ENCODE measurements around the gene CEP43.

The CEP43 gene

DNA sequence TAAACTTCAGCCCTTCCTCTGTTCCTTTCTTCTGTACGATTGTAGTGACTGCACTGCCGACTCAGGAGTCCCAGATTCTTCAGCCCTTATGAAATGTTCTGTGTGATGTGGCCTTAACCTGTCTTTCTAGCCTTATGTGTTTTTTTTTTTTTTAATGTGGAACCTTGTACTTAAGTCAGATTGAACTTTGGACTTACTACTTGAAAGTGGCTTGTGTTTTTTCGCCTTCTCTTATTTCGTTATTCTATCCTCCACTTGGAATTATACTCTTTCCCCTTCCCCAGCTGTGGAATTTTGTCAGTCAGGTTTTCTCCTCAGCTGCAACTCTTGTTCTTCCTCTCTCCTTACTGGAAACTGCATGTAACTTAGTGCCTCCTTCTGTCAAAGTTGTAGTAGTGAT is 8.8 kb downstream of the CEP43 start:
- in situ Hi-C loops (cut with HindIII; ENCODE audit: low sequenced_read_pairs): no loop called here

DNA sequence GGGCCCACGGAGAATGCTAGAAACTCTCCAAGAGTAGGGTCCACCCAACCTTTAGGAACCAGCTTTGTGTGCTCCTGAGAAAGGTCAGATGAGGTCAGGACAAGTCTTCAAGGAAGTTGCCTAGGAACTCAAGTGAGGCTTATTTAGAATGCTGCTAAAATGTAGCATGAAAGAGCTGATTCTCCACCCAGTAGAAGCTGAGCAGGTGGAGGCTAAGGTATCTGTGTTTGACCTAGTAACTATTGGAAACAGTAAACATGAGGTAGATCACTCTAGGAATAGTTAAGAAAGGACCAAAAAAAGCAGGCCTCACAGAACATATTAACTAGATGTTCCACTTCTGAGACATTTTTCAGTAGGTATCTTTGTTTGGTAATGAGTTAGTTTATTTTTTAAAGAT is 13.9 kb downstream of the CEP43 start:
- in situ Hi-C loops (cut with HindIII; ENCODE audit: low sequenced_read_pairs): no loop called here

DNA sequence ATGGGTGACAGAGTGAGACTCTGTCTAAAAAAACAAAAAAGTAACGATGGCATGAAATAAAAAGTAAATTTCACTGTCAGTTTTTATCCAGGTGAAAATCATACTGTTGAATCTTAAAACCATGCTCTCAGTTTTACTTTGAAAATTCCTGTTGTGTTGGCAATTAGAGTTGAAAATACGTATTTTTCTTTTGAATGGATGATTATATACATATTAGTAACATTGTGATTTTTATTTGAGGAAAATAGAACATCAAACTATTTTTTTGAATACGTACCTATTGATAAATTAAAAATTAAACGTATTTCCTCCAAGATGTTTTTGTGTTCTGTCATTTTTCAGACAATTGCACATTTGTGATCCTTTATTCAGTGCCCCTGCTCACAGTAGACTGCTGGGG is 14.7 kb downstream of the CEP43 start:
- in situ Hi-C loops (cut with HindIII; ENCODE audit: low sequenced_read_pairs): no loop called here

DNA sequence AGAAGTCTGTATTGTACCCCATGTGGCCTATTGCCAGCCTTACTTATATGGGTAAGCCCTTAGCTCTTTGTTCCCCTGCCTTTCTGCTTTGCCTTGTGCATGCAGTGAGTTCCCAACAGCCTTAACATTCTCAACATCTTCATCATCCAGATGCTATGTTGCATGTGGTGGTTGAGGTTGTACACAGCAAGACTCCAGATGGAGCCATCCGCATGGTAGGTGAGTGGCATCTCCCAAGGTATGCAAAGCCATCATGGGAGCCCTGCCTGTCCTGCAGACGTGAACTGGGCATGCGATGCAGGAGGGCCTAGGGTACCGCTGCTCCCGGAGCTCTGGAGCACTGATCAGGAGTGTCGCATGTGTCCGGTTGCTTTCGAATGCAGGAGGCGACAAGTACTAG is 16.1 kb downstream of the CEP43 start:
- in situ Hi-C loops (cut with HindIII; ENCODE audit: low sequenced_read_pairs): no loop called here

DNA sequence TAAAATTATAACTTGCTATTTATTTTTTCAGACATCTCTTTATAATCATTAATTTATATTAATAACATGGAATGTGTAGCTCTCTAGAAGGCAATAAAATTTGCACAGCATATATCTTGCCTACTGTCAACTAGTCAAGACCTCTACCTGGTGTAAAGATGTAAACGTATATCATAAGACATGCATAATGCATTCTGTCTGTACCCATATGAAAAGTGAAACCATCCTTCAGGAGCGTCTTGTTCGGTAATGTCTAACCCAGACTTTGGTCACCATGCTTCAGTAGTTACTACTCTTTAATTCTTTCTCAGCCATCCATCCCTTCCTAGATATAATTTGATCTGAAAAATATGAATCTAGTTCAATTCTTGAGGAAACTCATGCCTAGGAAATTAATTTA is 21.0 kb downstream of the CEP43 start:
- in situ Hi-C loops (cut with HindIII; ENCODE audit: low sequenced_read_pairs): no loop called here

DNA sequence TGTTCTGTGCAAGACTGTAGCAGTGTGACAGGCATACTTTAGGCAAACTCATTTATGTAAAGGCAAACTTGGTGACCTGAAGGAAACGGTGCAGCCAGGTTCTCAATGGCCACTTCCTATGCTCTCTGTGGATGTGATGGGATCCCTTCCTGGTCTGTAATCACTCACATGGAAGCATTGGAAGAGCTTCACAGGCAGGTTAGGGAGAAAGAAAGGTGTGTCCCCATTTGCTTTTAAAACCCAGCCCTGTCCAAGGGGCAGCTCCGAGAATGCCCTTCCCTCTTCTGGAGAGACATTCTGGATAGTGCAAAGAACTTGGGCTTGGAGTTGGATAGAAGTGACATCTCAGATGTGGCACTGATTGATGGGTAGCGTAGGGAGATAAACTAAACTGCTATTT is 28.1 kb downstream of the CEP43 start:
- in situ Hi-C loops (cut with HindIII; ENCODE audit: low sequenced_read_pairs): no loop called here

DNA sequence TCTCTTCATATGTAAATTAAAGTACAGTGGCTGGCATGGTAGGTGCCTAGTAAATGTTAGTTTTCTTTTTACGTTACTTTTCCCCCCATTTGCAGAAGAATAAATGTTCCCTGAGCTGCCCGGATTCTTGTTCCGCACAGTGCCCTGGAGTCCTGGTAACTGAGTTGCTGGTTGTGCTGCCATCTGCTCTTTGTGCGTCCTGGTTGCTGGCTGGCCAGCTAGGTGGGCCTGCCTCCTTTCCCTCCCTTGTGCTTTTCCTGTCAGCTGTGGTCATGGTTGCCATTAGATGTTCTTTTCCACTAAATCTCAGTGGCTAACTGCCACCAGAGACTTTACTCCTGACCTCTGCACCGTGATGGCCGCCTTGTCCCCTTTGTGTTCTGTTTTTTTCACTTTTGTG is 28.6 kb downstream of the CEP43 start:
- in situ Hi-C loops (cut with HindIII; ENCODE audit: low sequenced_read_pairs): no loop called here

DNA sequence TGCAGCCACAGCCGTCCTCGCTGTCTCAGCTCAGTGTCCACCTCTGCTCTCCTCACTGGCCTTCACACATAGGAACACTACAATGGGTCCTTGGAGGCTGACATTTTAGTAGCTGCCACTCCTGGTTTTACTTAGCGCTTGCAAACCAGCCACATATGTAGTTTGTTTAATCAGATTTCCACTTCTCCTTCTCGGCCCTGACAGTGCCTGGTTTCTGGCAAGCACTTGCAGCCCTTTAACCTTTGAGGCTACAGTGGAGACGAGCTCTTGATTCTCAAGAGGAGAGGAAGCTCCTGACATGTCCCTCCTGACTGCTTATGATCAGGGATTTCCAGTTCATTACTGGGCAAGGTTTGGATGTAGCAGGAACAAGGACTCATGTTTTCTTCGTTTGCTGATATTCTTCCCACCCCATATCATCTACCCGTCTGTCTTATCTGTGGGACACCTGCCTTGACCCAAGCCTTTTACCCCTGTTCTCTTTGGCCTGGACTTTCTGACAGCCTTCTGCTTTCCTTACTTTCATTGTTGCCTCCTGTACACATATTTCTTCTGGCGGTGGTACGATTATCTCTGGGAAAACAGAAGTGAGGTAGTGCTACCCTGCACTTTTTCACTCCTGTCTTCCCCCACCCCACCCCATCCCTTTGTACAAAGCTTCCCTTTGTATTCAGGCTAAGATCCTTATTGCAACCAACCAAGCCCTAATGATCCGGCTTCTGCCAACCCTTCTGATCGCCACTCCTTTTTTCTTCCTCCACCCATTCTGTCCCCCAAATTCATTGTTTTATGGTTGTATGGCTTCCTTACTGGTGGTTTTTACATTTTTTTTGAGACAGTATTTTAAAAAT is 31.2 kb downstream of the CEP43 start:
- in situ Hi-C loops (cut with HindIII; ENCODE audit: low sequenced_read_pairs): no loop called here

DNA sequence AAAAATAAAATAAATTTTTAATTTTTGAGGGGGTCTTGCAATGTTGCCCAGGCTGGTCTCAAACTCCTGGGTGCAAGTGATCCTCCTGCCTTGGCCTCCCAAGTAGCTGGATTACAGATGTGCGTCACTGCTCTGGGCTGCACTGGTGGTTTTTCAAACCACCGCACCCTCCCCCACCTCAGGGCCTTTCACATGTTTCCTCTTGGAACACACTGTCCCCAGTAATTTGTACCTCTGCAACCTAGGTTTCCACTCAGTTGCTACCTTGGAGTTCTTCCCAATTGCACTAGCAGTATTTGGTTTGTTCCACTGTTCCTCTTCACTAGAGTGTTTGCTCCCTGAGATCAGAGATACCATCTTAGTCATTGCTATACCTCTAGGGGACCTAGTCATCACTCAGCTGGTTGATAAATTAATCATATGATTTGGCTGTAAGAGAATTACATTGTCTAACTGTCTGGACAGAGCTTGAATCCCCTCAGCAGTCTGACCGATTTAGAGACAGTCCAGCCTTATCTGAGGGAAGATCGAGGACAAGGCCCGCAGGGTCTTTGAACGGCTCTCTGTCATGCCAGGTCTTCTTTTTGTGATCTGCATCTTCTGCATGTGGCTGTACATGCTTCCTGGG is 32.0 kb downstream of the CEP43 start:
- in situ Hi-C loops (cut with HindIII; ENCODE audit: low sequenced_read_pairs): no loop called here

DNA sequence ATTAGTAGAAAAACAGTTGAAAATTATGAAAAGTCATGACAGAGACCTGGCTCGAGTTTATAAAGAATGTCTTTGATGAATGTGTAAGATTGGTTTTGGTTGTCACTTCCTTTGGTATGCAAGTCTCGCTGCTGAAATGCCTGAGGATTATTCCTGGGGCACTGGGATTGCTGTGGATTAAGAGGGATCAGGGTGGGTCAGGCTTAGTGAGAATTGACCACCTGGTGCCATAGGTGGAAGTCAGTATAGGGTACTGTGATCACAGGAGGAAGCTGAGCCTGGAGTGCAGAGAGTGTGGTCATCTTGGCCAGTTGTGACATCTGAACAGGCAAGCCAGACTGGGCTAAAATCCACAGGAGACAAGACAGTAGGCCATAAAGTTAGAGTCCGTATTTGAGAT is 34.9 kb downstream of the CEP43 start:
- in situ Hi-C loops (cut with HindIII; ENCODE audit: low sequenced_read_pairs): no loop called here

DNA sequence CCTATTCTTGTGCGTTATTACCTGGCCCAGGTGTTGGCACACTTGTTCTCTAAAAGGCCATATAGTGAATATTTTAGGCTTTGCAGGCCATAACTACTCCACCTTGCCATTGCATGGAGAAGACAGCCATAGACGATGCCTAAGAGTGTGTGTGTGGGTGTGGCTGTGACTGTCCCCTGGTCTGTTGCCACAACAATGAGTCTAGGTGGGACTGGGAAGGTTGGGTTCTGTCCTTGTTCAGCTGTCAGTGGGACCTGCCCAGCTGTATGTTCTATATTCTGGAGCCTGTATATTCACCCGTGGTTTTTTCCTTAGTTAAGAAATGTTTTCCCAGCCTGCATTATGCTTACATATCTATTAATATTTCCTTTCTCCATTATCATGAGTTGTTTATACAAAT is 38.6 kb downstream of the CEP43 start:
- in situ Hi-C loops (cut with HindIII; ENCODE audit: low sequenced_read_pairs): no loop called here

DNA sequence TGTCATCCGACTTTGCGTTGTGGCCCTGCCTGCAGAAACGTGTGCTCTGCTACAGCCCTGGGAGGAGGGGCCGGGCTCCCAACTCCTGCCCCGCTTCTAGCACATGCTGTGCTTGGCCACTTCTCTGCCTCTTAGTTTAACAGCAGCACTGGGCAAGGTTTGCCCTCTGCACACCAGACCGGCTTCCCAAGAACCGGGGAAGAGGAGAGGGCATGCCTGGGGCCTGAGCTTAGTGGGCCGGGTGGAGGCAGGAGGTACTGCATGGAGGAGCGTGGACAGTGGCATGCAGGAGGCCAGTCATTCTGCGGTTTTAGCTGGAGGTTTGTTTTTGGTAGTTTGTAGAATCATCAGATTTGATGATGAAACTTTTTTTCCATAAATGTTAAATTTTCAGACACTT is 45.5 kb downstream of the CEP43 start:
- in situ Hi-C loops (cut with HindIII; ENCODE audit: low sequenced_read_pairs): no loop called here

DNA sequence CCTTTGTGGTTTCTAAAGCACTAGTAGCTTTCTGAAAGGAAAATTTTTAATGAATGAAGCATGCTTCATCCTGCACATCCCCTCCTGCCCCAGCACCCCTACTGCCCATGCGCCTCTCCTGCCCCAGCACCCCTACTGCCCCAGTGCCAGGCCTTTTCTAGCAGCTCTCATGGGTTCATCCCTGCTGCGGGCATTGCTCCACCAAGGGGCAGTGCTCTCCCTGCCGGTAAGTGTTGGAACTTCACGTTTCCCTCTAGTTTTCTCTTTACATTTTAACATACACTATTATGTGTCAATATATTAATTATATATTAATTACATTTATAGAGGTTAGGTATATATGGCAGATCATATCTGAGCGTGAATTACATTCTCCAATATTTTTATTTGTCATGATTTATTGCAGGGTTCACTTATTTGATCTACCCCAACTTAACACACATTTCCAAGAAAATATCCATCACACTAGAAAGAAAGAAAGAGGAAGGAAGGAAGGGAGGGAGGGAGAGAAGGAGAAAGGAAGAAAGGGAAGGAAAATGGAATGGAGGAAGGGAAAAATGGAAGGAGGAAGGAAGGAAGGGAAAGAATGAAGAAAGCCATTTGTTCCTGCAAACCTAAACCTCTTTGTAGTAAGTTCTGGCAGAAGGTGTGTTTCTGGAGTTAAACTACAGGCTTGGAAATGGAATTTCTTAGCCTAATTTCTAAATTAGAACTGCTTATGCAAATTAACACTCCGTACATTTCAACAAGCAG is 46.8 kb downstream of the CEP43 start:
- in situ Hi-C loops (cut with HindIII; ENCODE audit: low sequenced_read_pairs): no loop called here

DNA sequence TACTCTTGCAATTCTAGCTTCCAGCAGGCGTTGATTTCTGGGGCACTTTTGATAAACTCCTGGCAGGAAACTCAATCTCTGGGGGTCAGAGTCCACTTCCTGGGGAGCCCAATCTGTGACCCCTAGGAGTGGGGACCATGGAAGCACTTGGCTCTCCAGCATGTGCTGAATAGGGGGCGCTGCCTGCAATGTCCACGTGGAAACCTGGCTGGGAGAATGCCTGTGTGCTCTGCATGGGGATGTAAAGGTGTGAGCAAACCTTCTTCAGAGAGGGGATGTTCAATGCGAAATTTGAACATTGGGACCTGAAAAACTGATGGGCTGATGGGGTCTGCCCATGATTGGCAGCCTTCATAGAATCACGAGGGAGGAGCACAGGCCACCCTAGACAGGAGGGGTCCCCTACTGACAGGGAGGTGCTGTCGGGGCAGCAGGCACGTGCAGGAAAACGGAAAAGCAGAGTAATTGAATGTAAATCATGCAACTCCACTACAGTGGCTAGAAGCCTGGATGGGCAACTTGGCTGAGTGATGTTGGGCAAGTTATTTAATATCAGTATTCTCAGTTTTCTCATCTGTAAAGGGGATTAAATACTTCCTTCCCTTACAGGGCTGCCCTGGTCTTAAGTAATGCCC is 47.8 kb downstream of the CEP43 start:
- in situ Hi-C loops (cut with HindIII; ENCODE audit: low sequenced_read_pairs): no loop called here

DNA sequence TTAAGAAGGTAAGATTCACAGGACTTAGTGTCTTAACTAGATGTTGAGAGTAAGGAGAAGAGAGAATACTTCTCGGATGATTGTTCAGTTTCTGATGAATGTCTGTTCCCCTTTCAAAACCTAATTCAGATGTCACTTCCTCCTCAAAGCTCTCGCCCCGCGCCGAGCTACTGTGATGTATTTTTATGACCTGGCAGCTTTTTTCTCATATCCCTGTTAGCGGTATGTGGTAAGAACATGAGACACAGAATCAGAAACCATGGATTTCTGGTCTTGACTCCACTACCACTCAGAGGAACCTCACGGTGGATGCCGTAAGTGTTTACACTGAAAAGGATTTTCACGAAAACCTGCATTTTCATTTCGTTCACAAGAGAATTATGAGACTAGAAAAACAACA is 48.4 kb downstream of the CEP43 start:
- in situ Hi-C loops (cut with HindIII; ENCODE audit: low sequenced_read_pairs): no loop called here
